HepG2 (cell line): ENCODE measurements around the gene SORL1-AS1.

Experiments used
- ATAC-seq: fragments of 200-7000 bp; cut with Tn5 transposase; 3 replicates; pipeline ENCODE4 v1.9.1; 2020; ENCODE audit warnings: mild to moderate bottlenecking, moderate library complexity
- BruUV-seq: library from RNA; stranded (reverse); fragments of 400-500 nt; replicated peaks from 2 replicates; lab custom pipeline; 2021; lab: Mats Ljungman, UMichigan
- CTCF ChIA-PET: fragments of 300-600 bp; formaldehyde crosslinking; extraction: SDS; loops from one replicate; lab custom pipeline; 2021; ENCODE audit warnings: low total read pairs, inconsistent platforms, low intra/inter-chr PET ratio; lab: Yijun Ruan, JAX
- POLR2A ChIA-PET: fragments of 350-600 bp; sonication (Branson Sonifier 250); formaldehyde crosslinking; loops from one replicate; lab custom pipeline; 2020; ENCODE audit warnings: antibody characterized with exemption, inconsistent platforms; lab: Yijun Ruan, JAX
- DNase-seq: peaks from one replicate; pipeline ENCODE4 v3.0.0-alpha.2; 2015; ENCODE audit warnings: low spot score
- FAIRE-seq: peaks from 3 replicates; lab custom pipeline; 2011; peaks lifted over from hg19 to GRCh38; lab: Jason Lieb, UNC
- H2AFZ ChIP-seq: one replicate; pipeline ENCODE4 v1.6.1; 2011; ENCODE audit warnings: low read length, inconsistent platforms
- H3K27ac ChIP-seq: fragments of 300-600 bp; 3 replicates; pipeline ENCODE4 v1.8.0; 2011; ENCODE audit warnings: mixed run types, mild to moderate bottlenecking, mixed read lengths, low read length, inconsistent platforms; ENCODE audit not compliant: insufficient read depth; ENCODE audit errors: extremely low read length
- H3K27me3 ChIP-seq, 2 experiments: fragments of 200-600 bp in 1 of 2; 2 replicates in 1 of 2; 3 replicates in 1 of 2; pipeline versions ENCODE4 v1.6.0 to v1.8.0; 2011; ENCODE audit warnings: low read length in 2 of 2, mild to moderate bottlenecking in 2 of 2, moderate library complexity in 2 of 2, inconsistent platforms in 1 of 2; ENCODE audit not compliant: insufficient read depth in 2 of 2, control insufficient read depth in 1 of 2
- H3K36me3 ChIP-seq, 2 experiments: fragments of 200-600 bp in 1 of 2; replicated peaks in 1 of 2; 2 replicates in 1 of 2; 3 replicates in 1 of 2; pipeline versions ENCODE4 v1.5.1 to v1.8.0; 2011; ENCODE audit warnings: low read length in 2 of 2, inconsistent platforms in 1 of 2; ENCODE audit not compliant: insufficient read depth in 2 of 2, control insufficient read depth in 1 of 2
- H3K4me1 ChIP-seq: 2 replicates; pipeline ENCODE4 v1.5.1; 2012; ENCODE audit warnings: low read length, inconsistent platforms; ENCODE audit not compliant: insufficient read depth
- H3K4me2 ChIP-seq: 2 replicates; pipeline ENCODE4 v1.6.0; 2011; ENCODE audit warnings: low read depth, low read length, inconsistent platforms
- H3K4me3 ChIP-seq, 3 experiments: fragments of 200-600 bp in 1 of 3; sonication (generic), shearing (Covaris generic) in 1 of 3; replicated peaks in 1 of 3; 2 replicates each; pipeline ENCODE4 v1.5.1; 2011 to 2016; ENCODE audit warnings: low read length in 3 of 3, inconsistent platforms in 2 of 3, low read depth in 2 of 3, mild to moderate bottlenecking in 2 of 3, control low read depth in 1 of 3, mixed read lengths in 1 of 3; ENCODE audit not compliant: insufficient read depth in 1 of 3
- H3K79me2 ChIP-seq: one replicate; pipeline ENCODE4 v1.6.1; 2011; ENCODE audit warnings: low read length, inconsistent platforms; ENCODE audit not compliant: insufficient read depth
- H3K9ac ChIP-seq: 2 replicates; pipeline ENCODE4 v1.6.0; 2011; ENCODE audit warnings: mild to moderate bottlenecking, low read depth, low read length, inconsistent platforms; ENCODE audit not compliant: insufficient read depth
- H3K9me3 ChIP-seq: 2 replicates; pipeline ENCODE4 v1.5.1; 2012; ENCODE audit warnings: mild to moderate bottlenecking, low read length
- H4K20me1 ChIP-seq: 2 replicates; pipeline ENCODE4 v1.6.0; 2011; ENCODE audit warnings: inconsistent platforms, mild to moderate bottlenecking, low read length, moderate library complexity; ENCODE audit not compliant: insufficient read depth
- EED ChIP-seq: sonication (generic); formaldehyde crosslinking; IDR thresholded peaks from 2 replicates; pipeline ENCODE4 v1.5.0; 2020; ENCODE audit warnings: mild to moderate bottlenecking, missing genetic modification reagents
- FOXK1 ChIP-seq: sonication (generic); formaldehyde crosslinking; IDR thresholded peaks from 2 replicates; pipeline ENCODE4 v1.4.0; 2020; ENCODE audit warnings: low read depth, missing genetic modification reagents, borderline replicate concordance
- SMARCC2 ChIP-seq: fragments of 450-650 bp; IDR thresholded peaks from 2 replicates; pipeline ENCODE4 v1.6.1; 2017; ENCODE audit warnings: antibody characterized with exemption, mild to moderate bottlenecking
- TCF7L2 ChIP-seq: IDR thresholded peaks from 2 replicates; pipeline ENCODE4 v1.6.1; 2011; ENCODE audit warnings: mild to moderate bottlenecking, low read depth, low read length, moderate library complexity
- ZNF234 ChIP-seq: sonication (generic); formaldehyde crosslinking; conservative IDR thresholded peaks from 2 replicates; pipeline ENCODE4 v1.5.1; 2020; ENCODE audit warnings: mild to moderate bottlenecking, missing genetic modification reagents
- ZNF24 ChIP-seq: fragments of 450-650 bp; IDR thresholded peaks from 2 replicates; pipeline ENCODE4 v1.6.1; 2017; ENCODE audit warnings: antibody characterized with exemption, mild to moderate bottlenecking
- ZNF709 ChIP-seq: sonication (generic); formaldehyde crosslinking; IDR thresholded peaks from 2 replicates; pipeline ENCODE4 v1.5.0; 2020; ENCODE audit warnings: mild to moderate bottlenecking, missing genetic modification reagents
- ZNF773 ChIP-seq: sonication (generic); formaldehyde crosslinking; IDR thresholded peaks from 2 replicates; pipeline ENCODE4 v1.4.0; 2020; ENCODE audit warnings: missing genetic modification reagents, borderline replicate concordance
- WGBS: methylation state at CpG from one replicate; pipeline ENCODE4 v1.1.6; 2017; ENCODE audit warnings: low lambda C conversion rate; 5-methylcytosine and 5-hydroxymethylcytosine counted together
- in situ Hi-C: cut with HindIII; loops from 2 replicates; pipeline ENCODE4 v1.10.0; 2017; ENCODE audit warnings: low pct_unique_long_range_greater_than_20kb; ENCODE audit not compliant: extremely low pct_ligation_motif_present
- intact Hi-C: fragments of 100-400 bp; cut with micrococcal nuclease; formaldehyde crosslinking; loops from one replicate; pipeline ENCODE4 v1.10.0; 2022; ENCODE audit not compliant: unreplicated experiment
- TF ChIP-seq, protein P1 (sequence below): IDR thresholded peaks from 2 replicates; pipeline ENCODE4 v1.6.1; 2018; ENCODE audit warnings: missing genetic modification reagents, mild to moderate bottlenecking, missing compliant biosample characterization
- TF ChIP-seq, protein P2 (sequence below): sonication (generic); formaldehyde crosslinking; IDR thresholded peaks from 2 replicates; pipeline ENCODE4 v1.4.0; 2020; ENCODE audit warnings: missing genetic modification reagents, mild to moderate bottlenecking, borderline replicate concordance

The SORL1-AS1 gene

DNA sequence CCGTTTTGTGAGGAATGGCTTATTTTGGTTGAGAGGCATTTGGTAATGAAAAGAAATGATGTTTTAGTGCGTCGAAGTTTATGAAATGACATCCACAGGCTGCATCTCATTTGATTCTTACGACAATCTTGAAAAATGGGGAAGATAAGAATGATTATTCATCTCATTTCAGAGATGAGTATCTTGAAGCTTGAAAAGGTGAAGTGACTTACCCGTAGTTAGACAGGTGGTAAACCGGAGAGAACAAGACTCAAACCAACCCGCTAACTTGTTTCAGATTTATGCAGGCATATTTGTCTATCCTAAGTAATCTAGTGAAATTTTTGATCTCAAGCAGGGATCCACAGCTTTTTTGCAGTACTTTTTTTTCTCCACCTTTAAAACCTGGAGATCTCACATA, 9.1 kb upstream of the SORL1-AS1 start:
- peaks cover 100% of the 10 kb centered on the region for H3K4me1 ChIP-seq
- no peak for DNase-seq
- no peak for TF ChIP-seq SMARCC2
- TF ChIP-seq ZNF234 (CRISPR knock-in tag): no peak
- no peak for TF ChIP-seq ZNF773
- TF ChIP-seq TCF7L2: no peak
- no peak for TF ChIP-seq EED (CRISPR knock-in tag)
- no peak for TF ChIP-seq FOXK1 (CRISPR knock-in tag)
- no peak for TF ChIP-seq ZNF24
- no peak for TF ChIP-seq ZNF709
- TF ChIP-seq, protein P1, sequence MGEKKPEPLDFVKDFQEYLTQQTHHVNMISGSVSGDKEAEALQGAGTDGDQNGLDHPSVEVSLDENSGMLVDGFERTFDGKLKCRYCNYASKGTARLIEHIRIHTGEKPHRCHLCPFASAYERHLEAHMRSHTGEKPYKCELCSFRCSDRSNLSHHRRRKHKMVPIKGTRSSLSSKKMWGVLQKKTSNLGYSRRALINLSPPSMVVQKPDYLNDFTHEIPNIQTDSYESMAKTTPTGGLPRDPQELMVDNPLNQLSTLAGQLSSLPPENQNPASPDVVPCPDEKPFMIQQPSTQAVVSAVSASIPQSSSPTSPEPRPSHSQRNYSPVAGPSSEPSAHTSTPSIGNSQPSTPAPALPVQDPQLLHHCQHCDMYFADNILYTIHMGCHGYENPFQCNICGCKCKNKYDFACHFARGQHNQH (CRISPR knock-in tag): no peak
- TF ChIP-seq, protein P2, sequence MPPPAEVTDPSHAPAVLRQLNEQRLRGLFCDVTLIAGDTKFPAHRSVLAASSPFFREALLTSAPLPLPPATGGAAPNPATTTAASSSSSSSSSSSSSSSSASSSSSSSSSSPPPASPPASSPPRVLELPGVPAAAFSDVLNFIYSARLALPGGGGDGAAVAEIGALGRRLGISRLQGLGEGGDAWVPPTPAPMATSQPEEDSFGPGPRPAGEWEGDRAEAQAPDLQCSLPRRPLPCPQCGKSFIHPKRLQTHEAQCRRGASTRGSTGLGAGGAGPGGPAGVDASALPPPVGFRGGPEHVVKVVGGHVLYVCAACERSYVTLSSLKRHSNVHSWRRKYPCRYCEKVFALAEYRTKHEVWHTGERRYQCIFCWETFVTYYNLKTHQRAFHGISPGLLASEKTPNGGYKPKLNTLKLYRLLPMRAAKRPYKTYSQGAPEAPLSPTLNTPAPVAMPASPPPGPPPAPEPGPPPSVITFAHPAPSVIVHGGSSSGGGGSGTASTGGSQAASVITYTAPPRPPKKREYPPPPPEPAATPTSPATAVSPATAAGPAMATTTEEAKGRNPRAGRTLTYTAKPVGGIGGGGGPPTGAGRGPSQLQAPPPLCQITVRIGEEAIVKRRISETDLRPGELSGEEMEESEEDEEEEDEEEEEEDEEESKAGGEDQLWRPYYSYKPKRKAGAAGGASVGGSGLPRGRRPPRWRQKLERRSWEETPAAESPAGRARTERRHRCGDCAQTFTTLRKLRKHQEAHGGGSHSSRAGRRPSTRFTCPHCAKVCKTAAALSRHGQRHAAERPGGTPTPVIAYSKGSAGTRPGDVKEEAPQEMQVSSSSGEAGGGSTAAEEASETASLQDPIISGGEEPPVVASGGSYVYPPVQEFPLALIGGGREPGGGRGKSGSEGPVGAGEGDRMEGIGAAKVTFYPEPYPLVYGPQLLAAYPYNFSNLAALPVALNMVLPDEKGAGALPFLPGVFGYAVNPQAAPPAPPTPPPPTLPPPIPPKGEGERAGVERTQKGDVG (CRISPR knock-in tag): no peak
- TF ChIP-seq, all 625 proteins: peak for 0
- H3K4me2 ChIP-seq: peak overlapping the region; percentile 83; the same call in 1 of the 2 replicates
- ChIA-PET POLR2A (interaction anchor here (2.4 to 2.6 kb wide), 2 partner anchors 10 to 103 kb away, joined by 8 to 11 read pairs; partner anchors contain the start of gene SORL1), CTCF (no interaction called here)
- intact Hi-C loops (no loop called here), in situ Hi-C loops (no loop called here)
- H3K4me3 ChIP-seq: peak overlapping the region in 1 of 3 experiments; percentile 21; a peak in 1 of 6 replicates
- no peaks in the 10 kb centered on the region for H3K27me3 ChIP-seq
- H3K9ac ChIP-seq: no peak overlapping the region; the same call in 1 of the 2 replicates
- H3K79me2 ChIP-seq: peaks cover 90% of the 10 kb centered on the region
- FAIRE-seq (no peak), ATAC-seq (no peak)
- no peak overlapping the region for H2AFZ ChIP-seq
- H3K36me3 ChIP-seq: peaks cover 0 to 8% of the 10 kb centered on the region in 2 experiments; a peak in 1 of 5 replicates
- H3K9me3 ChIP-seq: no peaks in the 10 kb centered on the region
- H4K20me1 ChIP-seq: peaks cover 18% of the 10 kb centered on the region
- WGBS: 94% methylated on average over 7 of the region's 7 CpGs
- H3K27ac ChIP-seq: peak overlapping the region; percentile 79
- BruUV-seq: no TSS peak
